Hindlimb muscle (tissue), 1 donor: ENCODE data around the gene PPP2R2D. TPM values are rescaled to one million over a fixed set of nuclear protein-coding genes. Genes with fewer than 3 reads are reported as not detected.
"Not testable (repeated sequence)": the region's sequence is repeated elsewhere in the genome, so short reads cannot be mapped to it uniquely, and the experiment has no call there.

Source experiments
- DNase-seq: peaks from one replicate; pipeline ENCODE4 v3.0.0-alpha.2; 2013
- polyA plus RNA-seq: library from polyadenylated mRNA; unstranded; fragments of 120-200 nt; gene quantifications from one replicate; pipeline ENCODE4 v1.2.1, GENCODE V29; 2013; ENCODE audit not compliant: insufficient read length

PPP2R2D gene
- polyA plus RNA-seq, 1 donor = 30.6 TPM

DNA sequence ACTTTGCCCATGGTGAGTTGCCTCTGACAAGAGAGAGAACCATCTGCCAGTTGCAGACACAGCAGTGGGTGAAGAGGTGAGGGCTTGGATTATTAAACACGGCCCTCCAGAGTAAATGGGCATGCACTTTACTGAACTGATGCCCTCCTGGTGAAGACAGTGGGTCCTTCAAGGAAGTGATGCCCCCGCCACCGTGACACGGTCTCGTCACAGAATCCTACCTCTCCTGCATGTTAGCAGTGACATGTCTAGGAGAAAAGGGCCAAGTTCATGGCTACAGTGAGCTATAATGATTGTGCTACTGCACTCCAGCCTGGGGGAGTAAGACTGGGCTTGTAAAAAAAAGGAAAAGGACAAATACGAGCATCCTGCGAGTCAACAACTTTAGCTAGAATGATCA, 78.5 kb downstream of the PPP2R2D start:
- no peak for DNase-seq

DNA sequence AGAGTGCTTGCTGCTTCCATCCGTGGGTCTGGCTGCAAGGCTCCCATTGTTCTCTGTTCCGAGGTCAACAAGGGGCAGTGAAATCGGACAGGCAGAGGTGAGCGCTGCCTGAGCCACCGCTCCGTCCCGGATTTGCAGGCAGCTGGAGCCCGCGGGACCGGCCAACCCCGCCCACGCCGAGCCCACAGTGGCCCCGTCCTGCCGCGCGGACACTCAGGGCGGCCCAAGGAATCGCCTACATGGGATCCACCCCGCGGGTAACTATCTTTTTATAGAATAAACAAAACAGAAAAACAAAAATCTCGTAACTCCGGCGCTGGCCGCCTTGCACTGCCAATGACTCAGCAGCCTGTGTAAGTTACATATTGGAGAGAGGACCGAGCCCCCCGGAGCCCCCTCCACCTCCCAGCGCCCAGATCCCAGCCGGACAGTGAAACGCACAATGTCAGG, 79.0 kb downstream of the PPP2R2D start:
- DNase-seq = no peak

DNA sequence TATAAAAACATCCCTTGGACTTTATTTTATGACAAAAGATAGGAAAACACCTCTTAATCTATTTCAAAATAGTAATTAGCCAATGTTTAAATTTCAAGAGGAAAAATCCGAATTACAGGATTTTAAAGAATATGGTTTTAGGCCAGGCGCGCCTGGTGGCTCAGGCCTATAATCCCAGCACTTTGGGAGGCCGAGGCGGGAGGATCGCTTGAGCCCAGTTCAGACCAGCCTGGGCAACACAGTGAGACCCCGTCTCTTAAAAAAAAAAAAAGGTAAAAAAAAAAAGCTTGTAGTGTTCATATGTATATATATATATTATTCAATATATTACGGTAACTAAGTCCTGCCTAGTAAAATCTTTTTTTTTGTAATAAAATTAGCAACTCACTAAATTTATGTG, 79.5 kb downstream of the PPP2R2D start:
- no peak for DNase-seq

DNA sequence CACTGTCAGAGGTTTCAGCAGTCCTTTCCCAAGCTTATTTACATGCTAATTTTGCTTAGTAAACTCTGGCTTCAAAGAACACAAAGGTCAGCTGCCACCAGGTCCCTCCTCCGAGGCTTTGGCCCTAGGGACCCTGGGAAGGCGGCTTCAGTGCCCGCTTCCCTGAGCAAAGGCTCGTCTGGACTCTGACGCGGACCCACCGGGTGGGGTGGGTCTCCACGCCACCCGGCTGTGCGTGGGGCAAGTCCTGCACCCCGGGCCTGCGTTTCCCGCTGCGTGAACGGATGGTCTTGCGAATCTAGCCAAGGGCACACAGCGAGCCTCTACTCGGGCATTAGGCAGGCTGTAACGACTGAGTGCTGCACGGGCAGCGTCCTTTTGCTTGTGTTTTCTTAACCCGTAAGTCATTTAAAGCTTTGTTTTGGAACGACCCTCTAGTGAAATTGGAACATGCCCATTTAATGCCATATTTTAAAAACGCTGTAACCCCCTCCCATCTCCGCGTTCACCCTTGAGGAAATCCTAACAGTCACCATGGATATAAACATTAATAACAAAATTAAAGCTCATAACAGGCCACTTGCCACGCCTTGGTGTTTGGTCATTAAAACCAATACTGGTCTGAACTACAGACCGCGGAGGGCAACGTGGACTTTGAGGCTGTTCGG, 80.1 kb downstream of the PPP2R2D start:
- no peak for DNase-seq

DNA sequence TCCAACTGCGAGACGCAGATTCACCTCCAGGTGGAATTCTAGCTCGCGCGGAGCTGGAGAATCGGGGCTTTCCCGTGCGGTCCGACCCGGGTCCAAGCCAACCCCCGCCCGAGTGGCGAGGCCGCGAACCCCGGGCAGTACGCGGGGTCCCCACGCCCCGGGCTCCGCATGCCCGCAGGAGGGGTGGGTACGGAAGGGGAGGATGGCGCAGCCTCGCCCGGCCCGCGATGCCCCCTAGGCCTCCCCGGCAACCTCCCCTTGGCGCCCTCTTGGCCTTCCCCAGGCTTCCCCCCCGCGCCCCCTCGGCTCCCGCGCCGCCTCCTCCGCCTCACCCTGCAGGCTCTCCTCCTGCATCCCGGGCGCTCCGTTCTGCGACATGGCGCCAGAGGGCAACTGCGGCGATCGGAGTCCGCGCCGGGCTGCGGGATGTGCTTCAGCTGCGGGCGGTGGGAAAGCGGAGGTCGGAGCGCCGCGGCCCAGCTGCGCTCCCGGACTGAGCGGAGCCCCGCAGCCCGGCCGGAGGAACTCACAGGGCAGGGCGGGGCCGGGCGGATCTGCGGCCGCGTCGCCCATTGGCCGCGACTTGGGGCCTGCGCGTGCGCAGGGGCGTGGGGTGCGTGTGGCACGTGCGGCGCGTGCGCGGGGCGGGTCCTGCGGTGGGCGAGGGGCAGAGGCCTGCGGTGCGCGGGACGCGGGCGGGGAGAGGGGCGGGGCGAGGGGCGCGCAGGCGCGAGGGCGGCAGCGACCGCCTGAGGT, 80.8 kb downstream of the PPP2R2D start, which contains the start of gene BNIP3:
Gene BNIP3, minus strand, starts transcription at position 495 of the 756 bp plus-strand sequence. Its CDS starts 117 bp downstream, at position 378.
- DNase-seq = peak; percentile 98

DNA sequence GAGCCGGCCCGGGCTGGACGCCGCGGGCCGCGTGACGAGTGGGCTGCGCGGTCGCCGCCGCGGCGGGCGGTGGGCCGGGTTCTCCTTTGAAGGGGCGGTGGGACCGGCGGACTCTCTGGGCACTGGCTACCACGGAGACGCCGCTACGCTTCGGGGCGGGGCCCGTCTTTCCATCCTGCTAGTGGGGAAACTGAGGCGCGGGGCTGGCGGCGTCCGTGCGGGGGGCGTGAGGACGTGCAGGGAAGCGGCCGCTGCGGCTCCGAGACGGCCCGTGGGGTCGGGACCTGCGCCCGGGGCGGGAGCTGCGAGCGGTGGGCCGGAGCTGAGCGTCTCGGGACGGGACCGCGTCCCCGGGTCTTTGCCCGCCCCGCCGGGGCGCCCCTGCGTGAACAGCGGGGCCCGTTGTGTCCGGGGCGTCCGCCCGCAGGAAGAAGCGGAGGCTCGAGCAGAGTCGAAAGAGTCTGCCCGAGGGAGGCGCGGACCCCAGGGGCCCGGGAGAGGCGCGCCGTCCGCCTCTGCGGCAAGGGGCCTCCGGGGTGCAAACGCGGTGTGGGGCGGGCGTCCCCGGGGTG, 81.5 kb downstream of the PPP2R2D start:
- DNase-seq = no peak

DNA sequence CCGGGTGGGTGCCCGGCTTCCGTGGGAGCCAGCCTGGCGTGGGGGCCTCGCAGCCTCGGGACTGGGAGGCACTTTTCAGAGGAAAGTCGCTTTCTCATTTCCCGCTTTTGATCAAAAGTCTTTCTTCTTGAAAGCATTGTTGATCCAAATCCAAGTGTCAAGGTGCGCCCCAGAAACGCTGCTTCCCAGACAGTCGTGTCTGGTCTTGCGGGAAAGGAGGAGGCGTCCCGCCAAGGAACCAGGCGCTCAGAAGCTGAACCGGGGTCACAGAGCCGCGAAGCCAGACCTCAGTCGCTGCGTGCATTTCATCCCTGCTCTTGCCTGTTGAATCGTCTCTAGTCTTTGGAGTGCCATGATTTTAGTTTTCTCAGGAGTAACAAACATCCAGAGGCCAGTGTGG, 82.0 kb downstream of the PPP2R2D start:
- DNase-seq = no peak

DNA sequence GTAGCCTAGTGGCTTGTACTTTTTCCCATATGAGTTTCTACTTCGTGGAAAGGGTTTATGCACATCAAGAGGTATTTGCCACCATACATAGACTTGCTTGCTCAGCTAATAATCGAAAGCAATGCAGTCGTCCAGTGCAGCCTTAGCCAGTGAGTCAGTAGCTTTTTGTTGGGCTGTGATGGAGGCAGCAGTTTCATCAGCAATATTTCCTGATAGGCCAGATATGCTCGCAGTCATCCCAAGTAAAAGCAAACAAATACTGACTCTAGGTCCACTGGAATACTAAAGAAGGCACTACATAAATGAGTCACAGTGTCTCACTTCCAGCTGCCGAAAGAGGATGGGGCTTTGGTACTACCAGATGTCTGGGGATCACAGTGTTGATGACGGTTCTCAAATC, 83.0 kb downstream of the PPP2R2D start:
- no peak for DNase-seq

DNA sequence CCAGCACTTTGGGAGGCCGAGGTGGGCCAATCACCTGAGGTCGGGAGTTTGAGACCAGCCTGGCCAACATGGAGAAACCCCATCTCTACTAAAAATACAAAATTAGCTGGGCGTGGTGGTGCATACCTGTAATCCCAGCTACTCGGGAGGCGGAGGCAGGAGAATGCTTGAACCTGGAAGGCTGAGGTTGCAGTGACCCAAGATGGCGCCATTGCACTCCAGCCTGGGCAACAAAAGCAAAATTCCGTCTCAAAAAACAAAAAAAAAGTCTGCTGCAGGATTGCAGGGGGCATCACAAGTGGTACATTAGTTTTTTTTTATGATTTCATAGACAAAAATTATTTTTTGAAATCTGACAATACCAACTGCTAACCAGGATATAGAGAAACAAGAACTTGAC, 86.0 kb downstream of the PPP2R2D start:
- not testable (repeated sequence) for DNase-seq

DNA sequence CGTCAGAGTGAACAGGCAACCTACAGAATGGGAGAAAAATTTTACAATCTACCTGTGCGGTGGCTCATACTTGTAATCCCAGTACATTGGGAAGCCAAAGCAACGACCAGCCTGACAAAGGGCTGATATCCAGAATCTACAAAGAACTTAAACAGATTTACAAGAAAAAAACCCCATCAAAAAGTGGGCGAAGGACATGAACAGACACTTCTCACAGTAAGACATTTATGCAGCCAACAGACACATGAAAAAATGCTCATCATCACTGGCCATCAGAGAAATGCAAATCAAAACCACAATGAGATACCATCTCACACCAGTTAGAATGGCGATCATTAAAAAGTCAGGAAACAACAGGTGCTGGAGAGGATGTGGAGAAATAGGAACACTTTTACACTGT, 86.5 kb downstream of the PPP2R2D start:
- not testable (repeated sequence) for DNase-seq

DNA sequence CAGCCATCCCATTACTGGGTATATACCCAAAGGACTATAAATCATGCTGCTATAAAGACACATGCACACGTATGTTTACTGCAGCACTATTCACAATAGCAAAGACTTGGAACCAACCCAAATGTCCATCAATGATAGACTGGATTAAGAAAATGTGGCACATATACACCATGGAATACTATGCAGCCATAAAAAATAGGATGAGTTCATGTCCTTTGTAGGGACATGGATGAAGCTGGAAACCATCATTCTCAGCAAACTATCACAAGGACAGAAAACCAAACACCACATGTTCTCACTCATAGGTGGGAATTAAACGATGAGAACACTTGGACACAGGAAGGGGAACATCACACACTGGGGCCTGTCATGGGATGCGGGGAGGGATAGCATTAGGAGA, 87.0 kb downstream of the PPP2R2D start:
- DNase-seq = not testable (repeated sequence)

DNA sequence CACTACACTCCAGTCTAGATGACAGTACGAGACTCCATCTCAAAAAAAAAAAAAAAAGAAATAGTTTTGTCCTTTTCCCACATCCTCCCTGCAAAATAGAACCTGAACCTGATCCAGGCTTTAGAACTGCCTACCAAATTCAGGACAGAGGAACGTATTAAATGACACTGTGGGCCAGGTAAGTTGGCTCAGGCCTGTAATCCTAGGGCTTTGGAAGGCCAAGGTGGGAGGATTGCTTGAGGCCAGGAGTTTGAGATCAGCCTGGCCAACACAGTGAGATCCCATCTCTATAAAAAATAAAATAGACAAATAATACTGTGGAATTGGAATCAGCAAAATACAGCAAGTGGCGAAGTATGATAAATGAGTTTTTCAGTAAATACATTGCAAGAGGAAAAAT, 90.9 kb downstream of the PPP2R2D start:
- no peak for DNase-seq

DNA sequence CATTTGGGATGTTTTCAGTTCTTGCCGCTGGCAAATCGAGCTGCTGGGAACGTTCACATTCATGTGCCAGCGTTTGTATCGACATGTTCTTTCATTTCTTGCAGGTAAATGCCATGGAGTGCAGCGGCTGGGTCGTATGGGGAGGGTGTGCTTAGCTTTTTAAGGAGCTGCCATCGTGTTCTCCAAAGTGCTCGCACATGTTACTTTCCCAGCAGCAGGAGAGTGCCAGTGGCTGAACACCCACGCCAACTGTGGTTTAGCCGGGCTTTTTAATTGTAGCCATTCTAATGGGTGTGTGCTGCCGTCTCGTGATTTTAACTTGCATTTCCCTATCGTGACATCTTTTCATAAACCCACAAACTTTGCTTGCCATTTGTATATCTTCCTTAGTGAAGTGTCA, 92.5 kb downstream of the PPP2R2D start:
- DNase-seq = no peak

DNA sequence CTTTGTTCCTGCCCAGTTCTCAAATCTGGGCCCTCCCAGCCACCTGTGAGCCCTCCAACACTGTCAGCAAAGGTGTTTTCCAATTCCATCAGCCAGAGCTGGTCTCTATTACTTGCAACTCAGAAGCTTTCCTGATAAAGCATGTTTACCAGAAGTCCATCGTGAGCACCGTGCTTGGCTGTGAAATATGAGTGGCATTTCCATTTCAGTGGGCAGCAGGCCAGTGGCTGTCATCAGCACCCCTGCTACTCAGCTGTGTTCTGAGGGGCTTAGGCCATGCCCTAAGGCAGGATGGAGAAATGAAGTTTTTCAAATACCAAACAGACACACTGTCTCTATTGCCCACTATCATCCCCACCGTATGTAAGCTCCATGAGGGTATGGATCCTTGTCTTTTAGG, 93.6 kb downstream of the PPP2R2D start:
- no peak for DNase-seq

DNA sequence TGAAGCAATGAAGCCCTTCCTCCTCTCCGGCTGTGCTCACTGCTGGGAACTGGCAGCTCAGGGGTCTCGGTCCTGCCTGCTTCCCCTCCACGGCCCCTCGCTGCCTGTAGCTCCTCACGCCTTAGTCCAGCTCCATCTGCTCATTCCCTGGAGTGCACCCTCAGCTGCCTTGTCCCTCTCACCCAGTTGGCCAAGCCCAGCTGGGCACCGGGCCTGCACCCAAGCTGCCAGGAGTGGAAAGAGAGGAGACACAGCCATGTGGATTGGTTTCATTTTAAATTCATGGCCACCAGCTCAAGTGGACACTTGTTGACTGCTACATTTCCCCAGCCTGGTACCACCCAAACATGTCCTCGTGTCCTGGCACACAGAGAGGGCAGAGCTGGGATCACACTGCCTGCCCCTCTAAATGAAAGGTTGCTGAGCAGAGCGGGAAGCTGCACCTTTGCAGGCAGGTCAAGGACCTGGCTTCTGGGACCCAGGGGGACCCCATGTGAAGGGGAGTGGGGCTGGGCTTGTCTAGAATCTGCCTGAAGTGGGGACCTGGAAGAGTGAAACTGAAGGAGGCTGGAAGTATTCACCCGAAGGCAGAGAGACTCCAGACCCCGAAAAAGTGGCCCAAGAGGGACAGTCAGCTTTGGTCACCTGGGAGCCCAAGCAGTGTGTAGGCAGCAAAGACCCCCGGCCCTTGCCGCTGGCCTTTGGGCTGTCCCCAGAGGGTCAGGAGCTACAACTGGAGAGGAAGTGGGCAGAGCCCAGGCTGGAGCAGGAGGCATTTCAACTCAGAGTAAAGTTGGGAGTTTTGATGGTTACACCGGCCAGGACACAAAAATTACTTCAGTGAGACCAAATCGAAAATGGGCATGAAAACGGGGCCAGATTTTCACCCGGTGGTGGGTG, 95.9 kb downstream of the PPP2R2D start:
- no peak for DNase-seq

DNA sequence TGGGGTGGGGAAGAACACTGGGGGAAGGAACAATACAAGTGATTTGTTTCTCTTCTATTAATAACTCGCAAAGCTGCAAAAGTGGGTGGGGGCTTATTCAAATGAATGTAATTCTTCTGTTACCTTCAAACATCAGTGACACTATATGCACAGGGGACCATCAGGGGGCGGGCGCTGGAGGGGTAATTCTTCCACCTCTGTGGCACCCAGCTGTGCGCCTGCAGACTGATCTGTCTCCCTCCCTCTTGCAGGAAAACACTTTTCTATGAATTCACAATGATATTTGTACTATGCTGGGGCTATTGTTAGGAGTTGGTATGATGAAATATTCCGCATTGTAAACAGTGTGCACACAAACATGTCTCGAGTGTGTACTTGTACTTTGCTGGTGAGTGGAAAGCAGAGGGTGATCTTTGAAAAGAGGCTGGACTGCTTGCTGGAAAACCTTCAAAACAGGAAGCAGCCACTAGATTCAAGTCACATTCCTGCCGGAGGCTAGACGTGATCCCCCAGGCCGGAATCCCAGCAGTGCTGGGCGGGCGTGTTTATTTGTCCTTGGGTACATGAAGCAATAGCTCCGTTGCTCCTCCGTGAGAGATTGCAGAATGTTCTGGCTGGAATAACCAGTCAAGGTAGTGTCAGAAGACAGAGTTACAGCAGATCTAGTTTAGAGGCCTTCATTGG, 96.7 kb downstream of the PPP2R2D start:
- DNase-seq = no peak

DNA sequence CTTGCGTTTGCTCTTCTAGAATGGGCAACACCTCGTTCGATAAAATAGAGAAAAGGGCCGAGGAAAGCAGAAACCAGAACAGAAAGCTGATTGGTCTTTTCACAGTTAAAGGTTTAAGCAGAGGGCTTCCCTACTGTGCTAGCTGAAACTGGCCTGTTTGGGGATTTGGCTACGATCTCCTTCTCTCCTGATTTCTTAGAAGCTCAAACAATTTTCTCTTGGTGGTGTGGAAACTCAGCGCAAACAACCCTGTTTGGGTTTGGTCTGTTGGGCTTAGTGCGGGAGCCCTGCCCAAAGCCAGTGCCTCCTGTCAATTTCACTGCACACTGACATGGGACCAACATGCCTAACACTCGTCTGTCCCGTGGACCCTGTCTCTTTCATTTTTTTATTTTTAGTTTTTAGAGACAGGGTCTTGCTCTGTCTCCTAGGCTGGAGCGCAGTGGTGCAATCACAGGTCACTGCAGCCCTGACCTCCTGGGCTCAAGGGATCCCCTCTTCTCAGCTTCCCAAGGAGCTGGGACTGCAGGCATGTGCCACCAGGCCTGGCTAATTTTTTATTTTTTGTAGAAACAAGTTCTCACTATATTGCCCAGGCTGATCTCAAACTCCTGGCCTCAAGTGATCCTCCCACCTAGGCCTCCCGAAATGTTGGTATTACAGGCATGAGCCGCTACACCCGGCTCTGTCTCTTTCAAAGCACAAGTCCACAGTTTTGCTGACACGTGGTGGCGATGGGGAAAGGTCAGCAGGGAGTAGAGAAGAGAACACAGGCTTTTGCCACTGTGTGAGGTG, 97.4 kb downstream of the PPP2R2D start:
- DNase-seq = peak; percentile 25

DNA sequence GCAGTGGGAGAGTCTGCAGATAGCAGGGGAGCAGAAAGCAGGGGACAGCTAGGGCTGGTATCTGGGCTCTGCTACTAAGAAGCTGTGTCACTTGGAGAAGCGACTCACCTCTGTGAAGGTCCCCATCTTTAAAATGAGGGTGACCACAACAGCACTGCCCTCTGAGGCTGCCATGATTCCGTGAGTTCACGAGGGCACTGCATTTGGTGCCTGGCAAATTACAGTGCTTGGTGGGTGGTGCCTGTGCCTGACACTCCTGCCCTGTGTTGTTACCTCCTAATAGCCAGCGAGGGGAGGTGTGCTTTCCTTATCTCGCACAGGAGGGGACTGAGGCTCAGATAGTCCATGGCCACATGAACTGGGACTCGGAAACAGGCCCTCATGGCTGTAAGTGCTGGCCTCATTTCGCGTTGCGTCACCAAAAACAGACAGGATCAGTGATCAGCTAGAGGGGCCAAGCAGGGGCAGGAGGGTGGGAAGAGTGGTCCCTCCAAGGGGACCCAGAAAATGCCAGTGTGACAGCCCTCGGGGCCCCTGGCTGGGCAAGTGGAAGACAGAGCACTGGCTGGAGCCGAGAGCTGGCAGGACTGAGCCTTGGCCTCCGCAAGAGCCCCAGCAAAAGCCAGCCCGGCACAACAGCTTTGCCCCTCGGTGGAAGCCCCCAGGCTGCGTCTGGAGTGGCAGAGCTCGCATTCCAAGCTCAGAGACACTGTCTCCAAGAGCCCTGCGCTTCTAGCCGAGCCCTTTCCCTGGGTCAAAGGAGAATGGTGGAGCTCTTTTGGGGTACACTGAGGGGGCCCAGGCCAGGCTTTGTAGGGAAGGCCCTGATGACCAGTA, 98.3 kb downstream of the PPP2R2D start:
- no peak for DNase-seq

DNA sequence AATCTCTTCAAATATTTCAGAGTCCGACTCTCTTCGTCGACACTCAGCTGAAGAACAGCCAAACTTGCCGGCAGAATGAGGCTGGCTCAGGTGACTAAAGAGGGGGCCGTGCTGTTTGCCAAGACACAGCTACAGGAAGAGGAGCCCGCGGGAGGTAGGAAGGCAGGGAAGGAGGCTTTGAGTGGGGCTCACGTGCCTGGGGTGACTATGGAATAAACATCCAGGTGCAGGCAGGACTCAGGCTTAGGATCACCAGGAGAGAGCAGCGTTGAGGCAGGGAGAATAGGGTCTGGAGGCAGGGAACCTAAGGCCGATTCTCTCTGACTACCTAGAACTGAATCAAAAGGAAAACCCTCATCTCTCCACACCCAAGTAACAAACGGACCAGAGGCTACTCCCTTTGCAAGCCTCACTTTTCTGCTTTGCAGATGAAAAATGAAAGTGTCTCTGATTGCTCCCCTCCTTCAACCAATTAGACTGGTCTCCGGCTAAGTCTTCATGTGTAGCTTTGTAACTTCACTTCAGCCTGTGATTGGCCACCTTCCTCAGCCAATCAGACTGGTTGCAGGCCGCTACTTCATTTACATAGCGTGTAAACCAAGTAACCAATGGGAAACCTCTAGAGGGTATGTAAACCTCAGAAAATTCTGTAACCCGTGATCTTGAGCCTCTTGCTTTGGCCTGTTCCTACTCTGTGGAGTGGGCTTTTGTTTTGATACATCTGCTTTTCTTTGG, 100.6 kb downstream of the PPP2R2D start:
- DNase-seq = no peak

DNA sequence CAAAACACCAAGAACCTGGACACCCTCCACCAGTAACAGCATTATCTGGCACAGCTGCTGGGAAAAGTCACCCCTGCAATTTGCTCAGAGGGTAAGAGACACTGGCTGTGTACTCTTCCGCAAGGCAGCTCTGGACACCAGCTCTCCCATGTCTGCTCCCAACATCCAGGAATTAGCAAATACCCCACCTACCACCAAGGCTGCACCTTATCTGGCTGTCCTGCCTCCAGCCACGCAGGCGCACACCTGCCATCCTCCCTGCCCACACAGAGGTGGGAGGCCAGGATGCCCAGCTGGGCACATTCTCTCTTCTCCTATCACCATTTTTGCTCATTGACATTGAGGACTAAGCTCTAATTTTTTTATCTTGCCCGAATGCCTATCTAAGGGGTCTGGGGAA, 101.2 kb downstream of the PPP2R2D start:
- no peak for DNase-seq
